HL-60 (cell line): ENCODE measurements around the gene NLRP10.

Experiments
- DNase-seq, 2 experiments: peaks; one replicate each; pipeline ENCODE4 v3.0.0-alpha.2; 2010 to 2020; ENCODE audit warnings: low read depth in 1 of 2, low spot score in 1 of 2
- H3K27ac ChIP-seq: fragments of 250-450 bp; sonication (Bioruptor Pico); replicated peaks from 2 replicates; pipeline ENCODE4 v1.5.1; 2020; ENCODE audit warnings: mild to moderate bottlenecking, moderate library complexity
- H3K27me3 ChIP-seq: fragments of 250-450 bp; sonication (Bioruptor Pico); 2 replicates; pipeline ENCODE4 v1.5.1; 2021; ENCODE audit warnings: mild to moderate bottlenecking, moderate library complexity; ENCODE audit not compliant: insufficient read depth, poor library complexity, severe bottlenecking
- H3K4me3 ChIP-seq: replicated peaks from 2 replicates; pipeline ENCODE4 v1.5.1; 2011; ENCODE audit warnings: mild to moderate bottlenecking, control low read depth, low read length; ENCODE audit not compliant: insufficient read depth
- GABPA ChIP-seq: IDR thresholded peaks from 2 replicates; pipeline ENCODE4 v1.6.1; 2012; ENCODE audit warnings: low read depth
- POLR2AphosphoS5 ChIP-seq: IDR thresholded peaks from 2 replicates; pipeline ENCODE4 v1.6.1; 2012; ENCODE audit warnings: low read depth
- SPI1 ChIP-seq: IDR thresholded peaks from 2 replicates; pipeline ENCODE4 v1.6.1; 2012; ENCODE audit warnings: low read depth, mild to moderate bottlenecking, borderline replicate concordance
- TF ChIP-seq, protein P1 (sequence below): IDR thresholded peaks from 2 replicates; pipeline ENCODE4 v1.6.1; 2012; ENCODE audit warnings: low read depth; ENCODE audit not compliant: insufficient replicate concordance
- TF ChIP-seq, protein P2 (sequence below): IDR thresholded peaks from one replicate; pipeline ENCODE4 v1.5.1; 2011; ENCODE audit warnings: low read length, control low read depth, inconsistent platforms; ENCODE audit not compliant: insufficient read depth

NLRP10 gene

DNA sequence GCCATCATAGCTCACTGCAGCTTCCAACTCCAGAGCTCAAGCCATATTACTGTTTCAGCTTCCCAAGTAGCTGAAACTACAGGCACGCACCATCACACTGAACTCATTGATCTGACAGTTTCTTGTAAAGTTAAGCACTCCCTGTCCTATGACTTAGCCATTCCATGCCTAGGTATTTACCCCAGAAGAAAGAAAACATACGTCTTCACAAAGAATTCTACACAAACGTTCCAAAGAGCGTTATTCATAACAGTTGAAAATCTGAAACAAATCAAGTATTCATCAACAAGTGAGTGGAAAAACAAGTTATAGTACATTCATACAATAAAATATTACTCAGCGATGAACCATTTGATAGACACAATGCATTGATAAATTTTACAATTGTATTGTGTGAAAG is 7.8 kb upstream of the NLRP10 start:
- Histone ChIP-seq H3K27me3 (no peaks in the 10 kb centered on the region), H3K4me3 (no peak overlapping the region), H3K27ac (no peak overlapping the region)
- no peak for DNase-seq
- TF ChIP-seq, protein P1, sequence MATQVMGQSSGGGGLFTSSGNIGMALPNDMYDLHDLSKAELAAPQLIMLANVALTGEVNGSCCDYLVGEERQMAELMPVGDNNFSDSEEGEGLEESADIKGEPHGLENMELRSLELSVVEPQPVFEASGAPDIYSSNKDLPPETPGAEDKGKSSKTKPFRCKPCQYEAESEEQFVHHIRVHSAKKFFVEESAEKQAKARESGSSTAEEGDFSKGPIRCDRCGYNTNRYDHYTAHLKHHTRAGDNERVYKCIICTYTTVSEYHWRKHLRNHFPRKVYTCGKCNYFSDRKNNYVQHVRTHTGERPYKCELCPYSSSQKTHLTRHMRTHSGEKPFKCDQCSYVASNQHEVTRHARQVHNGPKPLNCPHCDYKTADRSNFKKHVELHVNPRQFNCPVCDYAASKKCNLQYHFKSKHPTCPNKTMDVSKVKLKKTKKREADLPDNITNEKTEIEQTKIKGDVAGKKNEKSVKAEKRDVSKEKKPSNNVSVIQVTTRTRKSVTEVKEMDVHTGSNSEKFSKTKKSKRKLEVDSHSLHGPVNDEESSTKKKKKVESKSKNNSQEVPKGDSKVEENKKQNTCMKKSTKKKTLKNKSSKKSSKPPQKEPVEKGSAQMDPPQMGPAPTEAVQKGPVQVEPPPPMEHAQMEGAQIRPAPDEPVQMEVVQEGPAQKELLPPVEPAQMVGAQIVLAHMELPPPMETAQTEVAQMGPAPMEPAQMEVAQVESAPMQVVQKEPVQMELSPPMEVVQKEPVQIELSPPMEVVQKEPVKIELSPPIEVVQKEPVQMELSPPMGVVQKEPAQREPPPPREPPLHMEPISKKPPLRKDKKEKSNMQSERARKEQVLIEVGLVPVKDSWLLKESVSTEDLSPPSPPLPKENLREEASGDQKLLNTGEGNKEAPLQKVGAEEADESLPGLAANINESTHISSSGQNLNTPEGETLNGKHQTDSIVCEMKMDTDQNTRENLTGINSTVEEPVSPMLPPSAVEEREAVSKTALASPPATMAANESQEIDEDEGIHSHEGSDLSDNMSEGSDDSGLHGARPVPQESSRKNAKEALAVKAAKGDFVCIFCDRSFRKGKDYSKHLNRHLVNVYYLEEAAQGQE, result no peak
- TF ChIP-seq POLR2AphosphoS5, result no peak
- TF ChIP-seq, protein P2, sequence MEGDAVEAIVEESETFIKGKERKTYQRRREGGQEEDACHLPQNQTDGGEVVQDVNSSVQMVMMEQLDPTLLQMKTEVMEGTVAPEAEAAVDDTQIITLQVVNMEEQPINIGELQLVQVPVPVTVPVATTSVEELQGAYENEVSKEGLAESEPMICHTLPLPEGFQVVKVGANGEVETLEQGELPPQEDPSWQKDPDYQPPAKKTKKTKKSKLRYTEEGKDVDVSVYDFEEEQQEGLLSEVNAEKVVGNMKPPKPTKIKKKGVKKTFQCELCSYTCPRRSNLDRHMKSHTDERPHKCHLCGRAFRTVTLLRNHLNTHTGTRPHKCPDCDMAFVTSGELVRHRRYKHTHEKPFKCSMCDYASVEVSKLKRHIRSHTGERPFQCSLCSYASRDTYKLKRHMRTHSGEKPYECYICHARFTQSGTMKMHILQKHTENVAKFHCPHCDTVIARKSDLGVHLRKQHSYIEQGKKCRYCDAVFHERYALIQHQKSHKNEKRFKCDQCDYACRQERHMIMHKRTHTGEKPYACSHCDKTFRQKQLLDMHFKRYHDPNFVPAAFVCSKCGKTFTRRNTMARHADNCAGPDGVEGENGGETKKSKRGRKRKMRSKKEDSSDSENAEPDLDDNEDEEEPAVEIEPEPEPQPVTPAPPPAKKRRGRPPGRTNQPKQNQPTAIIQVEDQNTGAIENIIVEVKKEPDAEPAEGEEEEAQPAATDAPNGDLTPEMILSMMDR, result no peak
- TF ChIP-seq GABPA, result no peak
- no peak for TF ChIP-seq SPI1

DNA sequence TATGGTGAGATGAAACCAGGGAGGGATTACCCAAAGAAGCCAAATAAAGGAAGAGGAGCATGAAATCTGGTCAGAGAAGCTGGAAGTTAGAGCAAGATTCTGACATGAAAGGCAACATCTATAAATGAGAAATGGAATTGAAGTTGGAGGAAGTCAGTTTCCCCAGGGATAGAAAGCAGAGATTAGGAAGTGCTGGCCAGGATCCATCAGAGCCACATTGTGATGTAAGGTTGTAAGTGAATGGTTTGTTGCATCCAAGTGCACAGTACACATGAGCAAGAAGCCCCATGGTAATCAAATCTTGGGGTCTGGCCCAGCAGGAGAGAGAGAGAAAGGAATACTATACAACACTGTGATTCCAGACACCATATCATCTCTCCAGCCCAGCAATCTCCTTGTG is 6.6 kb upstream of the NLRP10 start:
- Histone ChIP-seq H3K27me3 (no peaks in the 10 kb centered on the region), H3K4me3 (no peak overlapping the region), H3K27ac (no peak overlapping the region)
- TF ChIP-seq POLR2AphosphoS5, result no peak
- TF ChIP-seq SPI1, result no peak
- no peak for TF ChIP-seq GABPA
- TF ChIP-seq, protein P2, result no peak
- TF ChIP-seq, protein P1, result no peak
- no peak for DNase-seq

DNA sequence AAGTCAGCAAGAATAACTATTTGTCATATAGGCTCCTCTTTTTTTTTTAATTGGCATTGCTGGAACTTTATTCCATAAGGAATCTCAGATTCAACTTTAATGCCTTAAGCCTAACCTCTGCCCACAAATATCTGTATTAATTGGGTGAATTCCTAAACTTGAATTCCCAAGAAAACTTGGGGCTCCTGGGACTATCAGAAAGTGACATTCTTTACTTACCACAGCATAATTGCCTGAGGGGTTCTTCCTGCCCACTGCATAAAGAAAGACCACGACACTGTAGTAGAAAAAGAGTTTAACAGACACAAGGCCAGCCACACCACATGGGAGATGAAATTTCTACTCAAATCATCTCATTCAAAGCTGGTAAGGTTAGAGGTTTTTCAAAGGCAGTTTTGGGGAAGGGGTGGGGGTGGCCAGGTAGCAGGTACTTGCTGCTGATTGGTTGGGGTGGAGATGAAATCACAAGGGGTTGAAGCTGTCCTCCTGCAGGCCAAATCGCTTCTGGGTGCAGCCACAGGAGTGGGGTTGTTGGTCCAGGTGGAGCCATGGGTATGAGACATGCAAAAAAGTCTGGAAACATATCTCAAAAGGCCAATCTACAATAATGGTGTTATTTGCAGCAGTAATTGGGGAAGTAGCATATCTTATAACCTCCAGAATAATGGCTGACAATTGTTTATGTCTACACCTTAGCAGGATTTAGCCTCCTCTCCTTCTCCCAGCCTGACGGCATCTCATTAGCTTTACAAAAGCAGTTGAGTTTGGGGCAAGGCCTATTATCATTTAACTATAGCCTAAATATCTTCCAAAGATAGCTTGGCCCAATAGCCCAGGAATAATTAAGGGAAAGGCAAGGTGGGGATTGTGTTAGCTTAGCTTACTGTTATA is 4.8 kb upstream of the NLRP10 start:
- no peak for DNase-seq
- no peak overlapping the region for H3K27ac ChIP-seq
- no peaks in the 10 kb centered on the region for H3K27me3 ChIP-seq
- H3K4me3 ChIP-seq, result no peak overlapping the region
- TF ChIP-seq SPI1 (no peak), GABPA (no peak), POLR2AphosphoS5 (no peak)
- TF ChIP-seq, protein P2, result no peak
- TF ChIP-seq, protein P1, result no peak
